GM21717 (cell line): ENCODE measurements around the gene ZCCHC12.

ENCODE experiments used
- ATAC-seq: cut with Tn5 transposase; IDR thresholded peaks from one replicate; pipeline ENCODE4 v1.9.1; 2021; ENCODE audit warnings: mild to moderate bottlenecking, moderate library complexity; ENCODE audit not compliant: unreplicated experiment

The ZCCHC12 gene

DNA sequence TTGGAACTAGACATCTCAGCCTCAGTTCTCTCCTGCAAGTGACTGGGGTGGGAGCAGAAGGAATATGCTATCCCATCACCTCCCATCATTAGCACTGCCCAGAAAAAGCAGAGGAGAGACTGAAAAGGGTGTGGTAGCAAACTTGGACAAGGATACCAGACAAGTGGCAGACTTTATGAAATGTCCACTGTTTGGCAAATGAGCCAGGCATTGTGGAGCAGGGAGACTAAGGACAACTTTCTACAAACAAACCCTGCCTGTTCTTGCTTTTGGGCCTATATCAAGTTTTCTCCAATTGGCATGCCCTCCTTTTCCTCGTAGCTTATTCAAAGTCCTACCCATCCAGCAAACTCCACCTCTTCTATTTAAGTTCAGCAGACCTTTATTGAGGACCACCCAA is 41.6 kb downstream of the ZCCHC12 start:
- no peak for ATAC-seq

DNA sequence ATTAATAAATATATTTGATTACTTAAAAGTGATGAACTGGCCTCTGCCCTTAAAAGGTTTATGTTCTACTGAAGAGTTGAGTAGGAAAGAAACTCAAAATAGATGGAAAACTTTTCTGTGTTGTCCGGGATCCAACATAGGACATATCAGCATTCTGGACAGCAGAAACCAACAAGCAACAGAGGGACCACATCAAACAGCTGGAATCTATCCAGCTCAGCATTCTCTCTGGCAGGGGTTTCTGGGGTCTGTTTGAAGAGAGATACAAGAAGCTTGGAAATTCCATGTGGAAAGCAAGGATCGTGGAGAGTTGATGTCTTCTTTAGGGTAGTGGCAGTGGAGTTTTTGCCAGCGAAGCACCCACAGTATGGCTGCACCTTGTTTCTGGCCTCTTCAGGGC is 43.6 kb downstream of the ZCCHC12 start:
- ATAC-seq, result no peak

DNA sequence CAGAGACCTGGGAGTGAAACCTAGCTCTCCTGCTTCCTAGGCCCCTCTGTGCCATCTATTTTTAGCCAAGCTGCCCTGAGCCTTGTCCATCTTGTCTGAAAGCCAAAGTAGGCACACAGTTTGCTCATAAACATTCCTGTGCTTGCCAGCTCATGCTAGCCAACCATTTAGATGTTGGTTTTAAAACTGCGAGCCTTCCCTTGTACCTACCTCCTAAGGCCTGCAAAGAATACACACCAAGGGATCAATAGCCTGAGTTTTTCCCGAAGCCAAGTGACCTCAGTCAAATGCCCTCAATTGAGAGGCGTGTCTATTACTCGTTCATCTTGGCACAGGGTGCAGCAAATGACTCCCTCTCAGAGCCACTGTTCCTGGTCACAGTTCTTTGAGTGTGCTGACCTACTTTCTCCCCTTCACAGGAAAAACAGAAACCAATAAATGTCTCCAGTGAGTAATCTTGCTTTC is 48.5 kb downstream of the ZCCHC12 start:
- no peak for ATAC-seq
